Suprapubic skin (tissue), 4 donors: Measurements from ENCODE around the gene DDIAS. TPM values are rescaled to one million over a fixed set of nuclear protein-coding genes. Genes with fewer than 3 reads are reported as not detected.
"Not testable (repeated sequence)": the region's sequence is repeated elsewhere in the genome, so short reads cannot be mapped to it uniquely, and the experiment has no call there.

Source experiments
- DNase-seq, 2 donors: peaks; one replicate each; pipeline ENCODE4 v3.0.0-alpha.2; 2019; ENCODE audit warnings: low spot score in 2 of 2
- H3K27ac ChIP-seq: fragments of 200-600 bp; sonication (generic); one replicate; pipeline ENCODE4 v1.5.1; 2019
- H3K27me3 ChIP-seq: fragments of 200-600 bp; sonication (generic); one replicate; pipeline ENCODE4 v1.5.1; 2019
- H3K36me3 ChIP-seq: fragments of 200-600 bp; sonication (generic); one replicate; pipeline ENCODE4 v1.5.1; 2019
- H3K4me1 ChIP-seq: fragments of 200-600 bp; sonication (generic); one replicate; pipeline ENCODE4 v1.5.1; 2019
- H3K4me3 ChIP-seq: fragments of 200-600 bp; sonication (generic); one replicate; pipeline ENCODE4 v1.5.1; 2019; ENCODE audit warnings: mild to moderate bottlenecking
- H3K9me3 ChIP-seq: fragments of 200-600 bp; sonication (generic); one replicate; pipeline ENCODE4 v1.5.1; 2019
- CTCF ChIP-seq, 2 donors: fragments of 200-600 bp in 1 of 2; fragments of 450-650 bp in 1 of 2; sonication (generic) in 1 of 2; IDR thresholded peaks; one replicate each; pipeline ENCODE4 v1.5.1; 2016 to 2019; ENCODE audit warnings: antibody characterized with exemption in 2 of 2, mild to moderate bottlenecking in 1 of 2, moderate library complexity in 1 of 2
- EP300 ChIP-seq: sonication (generic); formaldehyde crosslinking; IDR thresholded peaks from one replicate; pipeline ENCODE4 v1.6.1; 2017; ENCODE audit warnings: antibody characterized with exemption
- POLR2A ChIP-seq, 2 donors: fragments of 450-650 bp; IDR thresholded peaks; one replicate each; pipeline ENCODE4 v1.6.1; 2017; ENCODE audit warnings: antibody characterized with exemption in 2 of 2, mild to moderate bottlenecking in 2 of 2, moderate library complexity in 2 of 2
- POLR2AphosphoS5 ChIP-seq, 3 donors: sonication (generic); formaldehyde crosslinking; IDR thresholded peaks; one replicate each; pipeline ENCODE4 v1.6.1; 2017; ENCODE audit warnings: antibody characterized with exemption in 3 of 3
- WGBS: methylation state at CpG from one replicate; pipeline ENCODE4 v1.1.5; 2018; 5-methylcytosine and 5-hydroxymethylcytosine counted together
- total RNA-seq, 4 donors: library from RNA; depleted of rRNA; stranded (reverse); fragments of >200 nt; gene quantifications; one replicate each; pipeline ENCODE4 v1.1.0, GENCODE V29; 2016

Gene DDIAS
- 1 to 10 TPM; 1.5 to 5.7 (median 4.1) TPM for total RNA-seq

- Histone ChIP-seq H3K9me3 (no peaks in the 10 kb centered on the region), H3K27me3 (no peaks in the 10 kb centered on the region), H3K27ac (peak within 1 kb of the TSS; percentile 97), H3K4me1 (peaks cover 39% of the 10 kb centered on the region), H3K4me3 (peak within 1 kb of the TSS; percentile 78), H3K36me3 (no peaks in the 10 kb centered on the region)
- WGBS: under 1% methylated on average over 49 of the region's 49 CpGs
- TF ChIP-seq POLR2AphosphoS5 (IDR thresholded peaks at IDR 0.05) (peak in 2 of 3 donors; percentile 23 to 75), POLR2A (IDR thresholded peaks at IDR 0.05) (peak in 1 of 2 donors; percentile 33), EP300 (no peak)
- DNase-seq: peak; percentile 98
These were observed at the start of gene DDIAS for GRCh38 chr11:82901165-82901921. DDIAS (plus strand) TSS chr11:82901736; CDS start chr11:82914739, 13,003 bp downstream.

GRCh38 chr11:82854242-82854641 is 47.3 kb upstream of the DDIAS start:
- no peak for DNase-seq
- Histone ChIP-seq H3K27me3 (no peaks in the 10 kb centered on the region), H3K27ac (no peak overlapping the region), H3K4me3 (no peak overlapping the region), H3K9me3 (no peaks in the 10 kb centered on the region), H3K36me3 (peaks cover 10% of the 10 kb centered on the region), H3K4me1 (peaks cover 3% of the 10 kb centered on the region)
- no peak for TF ChIP-seq POLR2A (IDR thresholded peaks at IDR 0.05)
- TF ChIP-seq CTCF (IDR thresholded peaks at IDR 0.05): no peak
- no peak for TF ChIP-seq EP300
- TF ChIP-seq POLR2AphosphoS5 (IDR thresholded peaks at IDR 0.05): no peak

GRCh38 chr11:82854916-82855315 is 46.6 kb upstream of the DDIAS start:
- not testable (repeated sequence) for H3K9me3 ChIP-seq, H3K27ac ChIP-seq, DNase-seq, H3K4me1 ChIP-seq, H3K4me3 ChIP-seq, H3K27me3 ChIP-seq, H3K36me3 ChIP-seq
- 93% methylated on average over 1 of the region's 1 CpG for WGBS

GRCh38 chr11:82855616-82856015 is 45.9 kb upstream of the DDIAS start:
- WGBS: 95% methylated on average over 2 of the region's 2 CpGs
- Histone ChIP-seq H3K4me1 (peaks cover 3% of the 10 kb centered on the region), H3K4me3 (no peak overlapping the region), H3K36me3 (no peaks in the 10 kb centered on the region), H3K27ac (no peak overlapping the region), H3K27me3 (no peaks in the 10 kb centered on the region), H3K9me3 (no peaks in the 10 kb centered on the region)
- TF ChIP-seq CTCF (IDR thresholded peaks at IDR 0.05): no peak
- DNase-seq: no peak

- Histone ChIP-seq H3K27ac (no peak overlapping the region), H3K9me3 (no peaks in the 10 kb centered on the region), H3K4me3 (no peak overlapping the region), H3K36me3 (no peaks in the 10 kb centered on the region), H3K27me3 (no peaks in the 10 kb centered on the region), H3K4me1 (peaks cover 3% of the 10 kb centered on the region)
- TF ChIP-seq POLR2AphosphoS5 (IDR thresholded peaks at IDR 0.05): no peak
- no peak for TF ChIP-seq CTCF (IDR thresholded peaks at IDR 0.05)
- no peak for DNase-seq
- 98% methylated on average over 2 of the region's 2 CpGs for WGBS
These were observed 44.4 kb upstream of the DDIAS start for GRCh38 chr11:82857145-82857544.

GRCh38 chr11:82858133-82858532 is 43.4 kb upstream of the DDIAS start:
- no peak overlapping the region for H3K27ac ChIP-seq

More at GRCh38 chr11:82858133-82858532, 43.4 kb upstream of the DDIAS start:
- Histone ChIP-seq H3K27me3 (no peaks in the 10 kb centered on the region), H3K4me1 (peaks cover 3% of the 10 kb centered on the region), H3K9me3 (no peaks in the 10 kb centered on the region), H3K4me3 (no peak overlapping the region), H3K36me3 (no peaks in the 10 kb centered on the region)
- no peak for TF ChIP-seq CTCF (IDR thresholded peaks at IDR 0.05)
- TF ChIP-seq POLR2AphosphoS5 (IDR thresholded peaks at IDR 0.05): no peak
- no peak for TF ChIP-seq EP300
- no peak for TF ChIP-seq POLR2A (IDR thresholded peaks at IDR 0.05)
- 95% methylated on average over 2 of the region's 2 CpGs for WGBS
- no peak for DNase-seq
